ENCODE data around the gene TAF7. TPM values are rescaled to one million over a fixed set of nuclear protein-coding genes. Genes with fewer than 3 reads are reported as not detected.

TAF7 gene
- total and polyA plus RNA-seq, 9 of the 15 experiments (the other 6 are each of a cell fraction or from before 2014, with no cell fraction given): 51.6 to 116 (median 73.3) TPM

DNA sequence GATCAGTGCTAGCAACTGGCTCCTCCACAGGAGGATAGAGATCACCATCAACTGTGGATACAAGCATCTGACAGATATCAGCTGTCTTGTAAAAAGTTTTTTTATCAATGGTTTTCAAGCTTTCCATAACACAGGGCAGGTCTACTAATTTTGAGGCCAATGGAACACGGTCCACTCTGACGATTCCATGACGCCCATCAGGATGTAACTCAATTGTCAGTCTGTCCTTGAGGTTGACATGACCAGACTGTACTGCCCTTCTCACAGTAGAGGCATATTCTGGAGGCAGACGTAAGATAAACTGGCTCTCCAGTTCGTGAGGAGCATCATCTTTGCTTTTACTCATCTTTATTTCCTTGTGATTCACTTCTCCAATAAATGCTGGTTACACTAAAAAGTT is 885 bp downstream of the TAF7 start (continued):
- TF ChIP-seq CBX3 (IDR thresholded peaks at IDR 0.05; ENCODE audit: borderline replicate concordance in 1 of 2, low read length in 2 of 2) (peak in 1 of 2 experiments; percentile 52; a peak in 1 of 3 replicates), PCBP1 (IDR thresholded peaks at IDR 0.05; ENCODE audit: low read depth, low read length, poor library complexity, severe bottlenecking) (no peak), HNRNPLL (IDR thresholded peaks at IDR 0.05; ENCODE audit: low read depth, low read length, poor library complexity, severe bottlenecking) (no peak)
- TF ChIP-seq, protein P1, sequence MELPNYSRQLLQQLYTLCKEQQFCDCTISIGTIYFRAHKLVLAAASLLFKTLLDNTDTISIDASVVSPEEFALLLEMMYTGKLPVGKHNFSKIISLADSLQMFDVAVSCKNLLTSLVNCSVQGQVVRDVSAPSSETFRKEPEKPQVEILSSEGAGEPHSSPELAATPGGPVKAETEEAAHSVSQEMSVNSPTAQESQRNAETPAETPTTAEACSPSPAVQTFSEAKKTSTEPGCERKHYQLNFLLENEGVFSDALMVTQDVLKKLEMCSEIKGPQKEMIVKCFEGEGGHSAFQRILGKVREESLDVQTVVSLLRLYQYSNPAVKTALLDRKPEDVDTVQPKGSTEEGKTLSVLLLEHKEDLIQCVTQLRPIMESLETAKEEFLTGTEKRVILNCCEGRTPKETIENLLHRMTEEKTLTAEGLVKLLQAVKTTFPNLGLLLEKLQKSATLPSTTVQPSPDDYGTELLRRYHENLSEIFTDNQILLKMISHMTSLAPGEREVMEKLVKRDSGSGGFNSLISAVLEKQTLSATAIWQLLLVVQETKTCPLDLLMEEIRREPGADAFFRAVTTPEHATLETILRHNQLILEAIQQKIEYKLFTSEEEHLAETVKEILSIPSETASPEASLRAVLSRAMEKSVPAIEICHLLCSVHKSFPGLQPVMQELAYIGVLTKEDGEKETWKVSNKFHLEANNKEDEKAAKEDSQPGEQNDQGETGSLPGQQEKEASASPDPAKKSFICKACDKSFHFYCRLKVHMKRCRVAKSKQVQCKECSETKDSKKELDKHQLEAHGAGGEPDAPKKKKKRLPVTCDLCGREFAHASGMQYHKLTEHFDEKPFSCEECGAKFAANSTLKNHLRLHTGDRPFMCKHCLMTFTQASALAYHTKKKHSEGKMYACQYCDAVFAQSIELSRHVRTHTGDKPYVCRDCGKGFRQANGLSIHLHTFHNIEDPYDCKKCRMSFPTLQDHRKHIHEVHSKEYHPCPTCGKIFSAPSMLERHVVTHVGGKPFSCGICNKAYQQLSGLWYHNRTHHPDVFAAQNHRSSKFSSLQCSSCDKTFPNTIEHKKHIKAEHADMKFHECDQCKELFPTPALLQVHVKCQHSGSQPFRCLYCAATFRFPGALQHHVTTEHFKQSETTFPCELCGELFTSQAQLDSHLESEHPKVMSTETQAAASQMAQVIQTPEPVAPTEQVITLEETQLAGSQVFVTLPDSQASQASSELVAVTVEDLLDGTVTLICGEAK (IDR thresholded peaks at IDR 0.05): no peak
- TF ChIP-seq, protein P1 (CRISPR knock-in tag; IDR thresholded peaks at IDR 0.05): no peak
- TF ChIP-seq, protein P2, sequence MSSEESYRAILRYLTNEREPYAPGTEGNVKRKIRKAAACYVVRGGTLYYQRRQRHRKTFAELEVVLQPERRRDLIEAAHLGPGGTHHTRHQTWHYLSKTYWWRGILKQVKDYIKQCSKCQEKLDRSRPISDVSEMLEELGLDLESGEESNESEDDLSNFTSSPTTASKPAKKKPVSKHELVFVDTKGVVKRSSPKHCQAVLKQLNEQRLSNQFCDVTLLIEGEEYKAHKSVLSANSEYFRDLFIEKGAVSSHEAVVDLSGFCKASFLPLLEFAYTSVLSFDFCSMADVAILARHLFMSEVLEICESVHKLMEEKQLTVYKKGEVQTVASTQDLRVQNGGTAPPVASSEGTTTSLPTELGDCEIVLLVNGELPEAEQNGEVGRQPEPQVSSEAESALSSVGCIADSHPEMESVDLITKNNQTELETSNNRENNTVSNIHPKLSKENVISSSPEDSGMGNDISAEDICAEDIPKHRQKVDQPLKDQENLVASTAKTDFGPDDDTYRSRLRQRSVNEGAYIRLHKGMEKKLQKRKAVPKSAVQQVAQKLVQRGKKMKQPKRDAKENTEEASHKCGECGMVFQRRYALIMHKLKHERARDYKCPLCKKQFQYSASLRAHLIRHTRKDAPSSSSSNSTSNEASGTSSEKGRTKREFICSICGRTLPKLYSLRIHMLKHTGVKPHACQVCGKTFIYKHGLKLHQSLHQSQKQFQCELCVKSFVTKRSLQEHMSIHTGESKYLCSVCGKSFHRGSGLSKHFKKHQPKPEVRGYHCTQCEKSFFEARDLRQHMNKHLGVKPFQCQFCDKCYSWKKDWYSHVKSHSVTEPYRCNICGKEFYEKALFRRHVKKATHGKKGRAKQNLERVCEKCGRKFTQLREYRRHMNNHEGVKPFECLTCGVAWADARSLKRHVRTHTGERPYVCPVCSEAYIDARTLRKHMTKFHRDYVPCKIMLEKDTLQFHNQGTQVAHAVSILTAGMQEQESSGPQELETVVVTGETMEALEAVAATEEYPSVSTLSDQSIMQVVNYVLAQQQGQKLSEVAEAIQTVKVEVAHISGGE (CRISPR knock-in tag; IDR thresholded peaks at IDR 0.05): no peak
